ENCODE measurements around the gene UCHL1.
"Not testable (repeated sequence)": the region's sequence is repeated elsewhere in the genome, so short reads cannot be mapped to it uniquely, and the experiment has no call there.

Gene UCHL1

GRCh38 chr4:41296995-41297394, 40.3 kb downstream of the UCHL1 start:
- no peak for DNase-seq

- no peak for DNase-seq
Measured at GRCh38 chr4:41297832-41298231, 41.1 kb downstream of the UCHL1 start.

GRCh38 chr4:41299486-41299885, 42.8 kb downstream of the UCHL1 start:
- DNase-seq, result no peak

GRCh38 chr4:41301137-41301536, 44.4 kb downstream of the UCHL1 start:
- no peak for DNase-seq

- no peak for DNase-seq
Measured at GRCh38 chr4:41303372-41304118, 46.8 kb downstream of the UCHL1 start.

GRCh38 chr4:41304221-41304620, 47.5 kb downstream of the UCHL1 start:
- DNase-seq, result no peak

- no peak for DNase-seq
Measured at GRCh38 chr4:41305476-41305875, 48.7 kb downstream of the UCHL1 start.

GRCh38 chr4:41307638-41308037, 50.9 kb downstream of the UCHL1 start:
- no peak for DNase-seq

GRCh38 chr4:41308398-41308797, 51.7 kb downstream of the UCHL1 start:
- DNase-seq, result no peak

GRCh38 chr4:41315426-41315825, 58.7 kb downstream of the UCHL1 start:
- not testable (repeated sequence) for DNase-seq

- DNase-seq, result no peak
Measured at GRCh38 chr4:41315862-41316261, 59.1 kb downstream of the UCHL1 start.

Measured in GOT3 (cell line).